Activated T-helper 1 cell treated with anti-CD3 and anti-CD28 coated beads, Interleukin-12 subunit alpha, Interleukin-12 subunit beta, Interleukin-2, Interleukin-4 antibody, amounts not matched to agents 30 ng/mL and 10 ng/mL and 1 ng/mL, durations not matched to agents 14 hours and 24 hours and 36 hours (primary cell): ENCODE data around the gene RASIP1. TPM values are rescaled to one million over a fixed set of nuclear protein-coding genes. Genes with fewer than 3 reads are reported as not detected.
"Not testable (repeated sequence)": the region's sequence is repeated elsewhere in the genome, so short reads cannot be mapped to it uniquely, and the experiment has no call there.

Source experiments
- DNase-seq: peaks from one replicate; pipeline ENCODE4 v3.0.0; 2021; ENCODE audit warnings: low spot score
- H3K27ac Mint-ChIP-seq: one replicate; pipeline ENCODE4 v1.8.0; 2021; ENCODE audit warnings: mild to moderate bottlenecking, mixed read lengths
- H3K27me3 Mint-ChIP-seq: one replicate; pipeline ENCODE4 v1.8.0; 2022; ENCODE audit warnings: mild to moderate bottlenecking, moderate library complexity, mixed read lengths; ENCODE audit not compliant: insufficient read depth
- H3K36me3 Mint-ChIP-seq: one replicate; pipeline ENCODE4 v1.8.0; 2021; ENCODE audit warnings: low read depth, mixed read lengths
- H3K4me1 Mint-ChIP-seq: one replicate; pipeline ENCODE4 v1.8.0; 2021; ENCODE audit warnings: low read depth, mixed read lengths
- H3K4me3 Mint-ChIP-seq: one replicate; pipeline ENCODE4 v1.8.0; 2021; ENCODE audit warnings: mild to moderate bottlenecking, moderate library complexity, mixed read lengths
- H3K9me3 Mint-ChIP-seq: one replicate; pipeline ENCODE4 v1.8.0; 2021; ENCODE audit warnings: mixed read lengths
- intact Hi-C: fragments of 100-400 bp; cut with micrococcal nuclease; formaldehyde crosslinking; loops from one replicate; pipeline ENCODE4 v1.15.1; 2024
- total RNA-seq: library from RNA; stranded (reverse); gene quantifications from 2 replicates; pipeline ENCODE4 v1.2.3, GENCODE V29; 2022

RASIP1 gene
- total RNA-seq, 1 donor from 2014 or later, result 0.44 TPM

- DNase-seq, H3K9me3 Mint-ChIP-seq, H3K4me1 Mint-ChIP-seq, H3K4me3 Mint-ChIP-seq, H3K36me3 Mint-ChIP-seq, H3K27ac Mint-ChIP-seq, intact Hi-C loops: not testable (repeated sequence)
- H3K27me3 Mint-ChIP-seq, result peaks cover 12% of the 10 kb centered on the region
Observed at GRCh38 chr19:48768171-48768753, 27.9 kb upstream of the RASIP1 start.

- H3K27me3 Mint-ChIP-seq, result peaks cover 12% of the 10 kb centered on the region
- H3K4me3 Mint-ChIP-seq, H3K27ac Mint-ChIP-seq, H3K36me3 Mint-ChIP-seq, H3K9me3 Mint-ChIP-seq, DNase-seq, H3K4me1 Mint-ChIP-seq, intact Hi-C loops: not testable (repeated sequence)
Observed at GRCh38 chr19:48765816-48766215, 25.4 kb upstream of the RASIP1 start.

GRCh38 chr19:48760504-48761205 is 20.2 kb upstream of the RASIP1 start:
- no peaks in the 10 kb centered on the region for H3K9me3 Mint-ChIP-seq
- no peak overlapping the region for H3K4me3 Mint-ChIP-seq
- H3K4me1 Mint-ChIP-seq, result peaks cover 4% of the 10 kb centered on the region
- DNase-seq, result no peak
- H3K27me3 Mint-ChIP-seq, result peaks cover 7% of the 10 kb centered on the region
- H3K27ac Mint-ChIP-seq, result no peak overlapping the region
- intact Hi-C loops, result no loop called here
- H3K36me3 Mint-ChIP-seq, result no peaks in the 10 kb centered on the region

- peaks cover 21% of the 10 kb centered on the region for H3K27me3 Mint-ChIP-seq
- intact Hi-C loops, result no loop called here
- no peak for DNase-seq
- no peaks in the 10 kb centered on the region for H3K36me3 Mint-ChIP-seq
- H3K9me3 Mint-ChIP-seq, result no peaks in the 10 kb centered on the region
- no peak overlapping the region for H3K4me3 Mint-ChIP-seq
- H3K4me1 Mint-ChIP-seq, result peaks cover 10% of the 10 kb centered on the region
- H3K27ac Mint-ChIP-seq, result no peak overlapping the region
Observed at GRCh38 chr19:48757741-48758144, 17.3 kb upstream of the RASIP1 start.

- H3K27ac Mint-ChIP-seq, result no peak overlapping the region
Observed at GRCh38 chr19:48757089-48757675, 16.8 kb upstream of the RASIP1 start.

GRCh38 chr19:48756686-48757085 is 16.3 kb upstream of the RASIP1 start:
- Mint-ChIP-seq H3K9me3 (no peaks in the 10 kb centered on the region), H3K4me3 (no peak overlapping the region), H3K4me1 (peaks cover 15% of the 10 kb centered on the region), H3K27ac (no peak overlapping the region), H3K36me3 (no peaks in the 10 kb centered on the region), H3K27me3 (peaks cover 20% of the 10 kb centered on the region)
- intact Hi-C loops, result no loop called here
- no peak for DNase-seq

More at GRCh38 chr19:48757089-48757675, 16.8 kb upstream of the RASIP1 start:
- H3K36me3 Mint-ChIP-seq, result no peaks in the 10 kb centered on the region
- H3K4me1 Mint-ChIP-seq, result peaks cover 12% of the 10 kb centered on the region
- intact Hi-C loops, result no loop called here
- no peak for DNase-seq
- no peak overlapping the region for H3K4me3 Mint-ChIP-seq
- no peaks in the 10 kb centered on the region for H3K9me3 Mint-ChIP-seq
- H3K27me3 Mint-ChIP-seq, result peaks cover 18% of the 10 kb centered on the region

- Mint-ChIP-seq H3K9me3 (no peaks in the 10 kb centered on the region), H3K4me3 (no peak overlapping the region), H3K27ac (no peak overlapping the region), H3K27me3 (peaks cover 22% of the 10 kb centered on the region), H3K36me3 (no peaks in the 10 kb centered on the region), H3K4me1 (peaks cover 15% of the 10 kb centered on the region)
- intact Hi-C loops, result no loop called here
- no peak for DNase-seq
Observed at GRCh38 chr19:48756212-48756611, 15.8 kb upstream of the RASIP1 start.

- no peaks in the 10 kb centered on the region for H3K36me3 Mint-ChIP-seq
- intact Hi-C loops, result no loop called here
- H3K27me3 Mint-ChIP-seq, result peaks cover 24% of the 10 kb centered on the region
- no peak overlapping the region for H3K27ac Mint-ChIP-seq
- peaks cover 15% of the 10 kb centered on the region for H3K4me1 Mint-ChIP-seq
- H3K4me3 Mint-ChIP-seq, result no peak overlapping the region
- no peaks in the 10 kb centered on the region for H3K9me3 Mint-ChIP-seq
- no peak for DNase-seq
Observed at GRCh38 chr19:48755787-48756186, 15.4 kb upstream of the RASIP1 start.

- no peaks in the 10 kb centered on the region for H3K36me3 Mint-ChIP-seq
- no peak for DNase-seq
- no peak within 1 kb of the TSS for H3K4me3 Mint-ChIP-seq
- H3K27ac Mint-ChIP-seq, result no peak within 1 kb of the TSS
- peaks cover 24% of the 10 kb centered on the region for H3K27me3 Mint-ChIP-seq
- H3K4me1 Mint-ChIP-seq, result peaks cover 11% of the 10 kb centered on the region
- H3K9me3 Mint-ChIP-seq, result no peaks in the 10 kb centered on the region
- intact Hi-C loops, result no loop called here
Observed at GRCh38 chr19:48755084-48755641, 14.8 kb upstream of the RASIP1 start, which contains the start of gene FGF21. TSS of gene FGF21 (plus strand) at chr19:48755524. CDS start at chr19:48756237, 713 bp downstream.

- H3K27me3 Mint-ChIP-seq, result peaks cover 24% of the 10 kb centered on the region
- peaks cover 11% of the 10 kb centered on the region for H3K4me1 Mint-ChIP-seq
- H3K36me3 Mint-ChIP-seq, result no peaks in the 10 kb centered on the region
- peak within 1 kb of the TSS; percentile 81 for H3K4me3 Mint-ChIP-seq
- H3K9me3 Mint-ChIP-seq, result no peaks in the 10 kb centered on the region
- peak within 1 kb of the TSS; percentile 63 for H3K27ac Mint-ChIP-seq
- intact Hi-C loops, result no loop called here
- DNase-seq, result peak; percentile 16
Observed at GRCh38 chr19:48752496-48753365, 12.3 kb upstream of the RASIP1 start, which contains the start of gene FUT1. TSS of gene FUT1 (minus strand) at chr19:48752641. CDS start at chr19:48751281, 1,360 bp downstream.

- Mint-ChIP-seq H3K27ac (no peak overlapping the region), H3K36me3 (no peaks in the 10 kb centered on the region), H3K9me3 (no peaks in the 10 kb centered on the region), H3K4me3 (peak overlapping the region; percentile 81), H3K27me3 (peaks cover 24% of the 10 kb centered on the region), H3K4me1 (peaks cover 11% of the 10 kb centered on the region)
- intact Hi-C loops, result no loop called here
- DNase-seq, result no peak
Observed at GRCh38 chr19:48751845-48752495, 11.6 kb upstream of the RASIP1 start.
